Left renal cortex interstitium (tissue), 4 donors: ENCODE measurements around the gene PARP6. TPM values are rescaled to one million over a fixed set of nuclear protein-coding genes. Genes with fewer than 3 reads are reported as not detected.
"Not testable (repeated sequence)": the region's sequence is repeated elsewhere in the genome, so short reads cannot be mapped to it uniquely, and the experiment has no call there.

Source experiments
- DNase-seq, 4 donors: peaks; one replicate each; pipeline ENCODE4 v3.0.0-alpha.2; 2013; ENCODE audit warnings: low read depth in 4 of 4, low spot score in 2 of 4, missing footprints in 1 of 4
- polyA plus RNA-seq, 4 donors: library from polyadenylated mRNA; unstranded; fragments of 120-200 nt; gene quantifications; one replicate each; pipeline ENCODE4 v1.2.1, GENCODE V29; 2013; ENCODE audit not compliant: insufficient read length in 4 of 4

PARP6 gene
- polyA plus RNA-seq, 4 donors, result 60.4 to 150 (median 111) TPM

- no peak for DNase-seq
Measured at GRCh38 chr15:72284781-72285180, 12.4 kb upstream of the PARP6 start.

- DNase-seq, result no peak
Measured at GRCh38 chr15:72281713-72282112, 9.4 kb upstream of the PARP6 start.

- DNase-seq, result no peak
Measured at GRCh38 chr15:72280751-72281150, 8.4 kb upstream of the PARP6 start.

GRCh38 chr15:72278737-72279136 lies 6.4 kb upstream of the PARP6 start:
- DNase-seq, result no peak

GRCh38 chr15:72276326-72276700 lies 4.0 kb upstream of the PARP6 start:
- DNase-seq, result no peak

GRCh38 chr15:72275635-72276325 lies 3.4 kb upstream of the PARP6 start:
- DNase-seq, result not testable (repeated sequence)

GRCh38 chr15:72272997-72273352 lies 621 bp upstream of the PARP6 start:
- DNase-seq, result peak in 2 of 4 donors; percentile 2 to 4

- peak; percentile 2 to 10 (median 8) for DNase-seq
Measured at GRCh38 chr15:72271895-72272212, 500 bp downstream of the PARP6 start.

GRCh38 chr15:72271221-72271620 lies 1.1 kb downstream of the PARP6 start:
- DNase-seq, result no peak

GRCh38 chr15:72269739-72270138 lies 2.6 kb downstream of the PARP6 start:
- no peak for DNase-seq

- no peak for DNase-seq
Measured at GRCh38 chr15:72265031-72265430, 7.3 kb downstream of the PARP6 start.

GRCh38 chr15:72252663-72253299 lies 19.6 kb downstream of the PARP6 start:
- no peak for DNase-seq

- DNase-seq, result no peak
Measured at GRCh38 chr15:72249142-72249810, 23.1 kb downstream of the PARP6 start.

GRCh38 chr15:72248514-72248913 lies 23.8 kb downstream of the PARP6 start:
- no peak for DNase-seq

- DNase-seq, result no peak
Measured at GRCh38 chr15:72242775-72243370, 29.5 kb downstream of the PARP6 start.

- no peak for DNase-seq
Measured at GRCh38 chr15:72239652-72240051, 32.7 kb downstream of the PARP6 start.

- no peak for DNase-seq
Measured at GRCh38 chr15:72238586-72238985, 33.8 kb downstream of the PARP6 start.

- DNase-seq, result no peak
Measured at GRCh38 chr15:72237853-72238224, 34.5 kb downstream of the PARP6 start.

GRCh38 chr15:72237029-72237852 lies 35.1 kb downstream of the PARP6 start:
- DNase-seq, result no peak

GRCh38 chr15:72236381-72237003 lies 35.9 kb downstream of the PARP6 start:
- DNase-seq, result no peak
